Measurements from ENCODE around the gene HIBADH.

HIBADH gene

DNA sequence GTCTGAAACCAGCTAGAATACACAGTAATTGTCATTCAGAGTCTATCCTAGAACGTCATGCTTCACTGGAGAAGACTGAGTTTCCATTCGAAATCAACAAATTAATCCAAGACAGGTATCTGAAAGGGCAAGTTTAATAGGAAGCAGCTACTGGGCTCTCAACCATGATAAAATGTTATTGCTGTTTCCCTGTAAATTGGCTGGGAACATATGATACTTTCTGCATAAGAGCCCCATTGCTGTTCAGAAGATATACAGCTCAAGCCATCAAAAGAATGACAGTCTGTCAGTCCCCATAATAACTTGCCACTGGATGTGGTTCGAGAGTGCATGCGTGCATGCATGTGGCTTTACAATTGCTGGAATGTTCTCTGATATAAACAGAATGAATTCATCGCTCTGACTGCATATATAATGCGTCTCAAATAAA lies 129.0 kb downstream of the HIBADH start:
- Histone ChIP-seq H3K27ac (no peak overlapping the region), H3K27me3 (ENCODE audit: insufficient read depth, low read depth, severe bottlenecking) (no peaks in the 10 kb centered on the region), H3K36me3 (no peaks in the 10 kb centered on the region), H3K4me3 (ENCODE audit: low read depth, low read length) (no peak overlapping the region), H3K9me3 (ENCODE audit: severe bottlenecking) (no peaks in the 10 kb centered on the region)
- TF ChIP-seq, protein P1, sequence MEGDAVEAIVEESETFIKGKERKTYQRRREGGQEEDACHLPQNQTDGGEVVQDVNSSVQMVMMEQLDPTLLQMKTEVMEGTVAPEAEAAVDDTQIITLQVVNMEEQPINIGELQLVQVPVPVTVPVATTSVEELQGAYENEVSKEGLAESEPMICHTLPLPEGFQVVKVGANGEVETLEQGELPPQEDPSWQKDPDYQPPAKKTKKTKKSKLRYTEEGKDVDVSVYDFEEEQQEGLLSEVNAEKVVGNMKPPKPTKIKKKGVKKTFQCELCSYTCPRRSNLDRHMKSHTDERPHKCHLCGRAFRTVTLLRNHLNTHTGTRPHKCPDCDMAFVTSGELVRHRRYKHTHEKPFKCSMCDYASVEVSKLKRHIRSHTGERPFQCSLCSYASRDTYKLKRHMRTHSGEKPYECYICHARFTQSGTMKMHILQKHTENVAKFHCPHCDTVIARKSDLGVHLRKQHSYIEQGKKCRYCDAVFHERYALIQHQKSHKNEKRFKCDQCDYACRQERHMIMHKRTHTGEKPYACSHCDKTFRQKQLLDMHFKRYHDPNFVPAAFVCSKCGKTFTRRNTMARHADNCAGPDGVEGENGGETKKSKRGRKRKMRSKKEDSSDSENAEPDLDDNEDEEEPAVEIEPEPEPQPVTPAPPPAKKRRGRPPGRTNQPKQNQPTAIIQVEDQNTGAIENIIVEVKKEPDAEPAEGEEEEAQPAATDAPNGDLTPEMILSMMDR (IDR thresholded peaks at IDR 0.05; ENCODE audit: low read depth, low read length), result no peak
- no peak for DNase-seq

DNA sequence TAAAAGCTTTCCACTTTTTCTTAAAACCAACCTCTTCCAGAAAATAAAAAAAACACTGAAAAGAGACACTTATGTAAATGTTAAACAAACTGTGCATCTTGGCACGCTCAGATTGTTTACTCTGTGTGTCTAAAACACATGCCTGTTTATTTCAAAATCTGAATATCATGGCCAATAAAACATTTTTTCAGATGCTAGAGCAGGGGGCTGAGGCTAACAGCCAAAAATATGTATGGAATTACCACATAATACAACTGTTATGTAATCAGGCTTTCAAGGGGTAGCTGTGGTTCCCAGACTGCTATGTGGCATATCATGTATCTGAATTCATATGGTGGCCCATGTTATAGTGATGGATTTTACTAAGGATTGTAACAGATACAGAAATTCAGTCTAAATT lies 130.4 kb downstream of the HIBADH start:
- Histone ChIP-seq H3K27me3 (ENCODE audit: insufficient read depth, low read depth, severe bottlenecking) (no peaks in the 10 kb centered on the region), H3K4me3 (ENCODE audit: low read depth, low read length) (no peak overlapping the region), H3K36me3 (no peaks in the 10 kb centered on the region), H3K9me3 (ENCODE audit: severe bottlenecking) (no peaks in the 10 kb centered on the region), H3K27ac (no peak overlapping the region)
- TF ChIP-seq, protein P1 (IDR thresholded peaks at IDR 0.05; ENCODE audit: low read depth, low read length), result no peak
- no peak for DNase-seq

DNA sequence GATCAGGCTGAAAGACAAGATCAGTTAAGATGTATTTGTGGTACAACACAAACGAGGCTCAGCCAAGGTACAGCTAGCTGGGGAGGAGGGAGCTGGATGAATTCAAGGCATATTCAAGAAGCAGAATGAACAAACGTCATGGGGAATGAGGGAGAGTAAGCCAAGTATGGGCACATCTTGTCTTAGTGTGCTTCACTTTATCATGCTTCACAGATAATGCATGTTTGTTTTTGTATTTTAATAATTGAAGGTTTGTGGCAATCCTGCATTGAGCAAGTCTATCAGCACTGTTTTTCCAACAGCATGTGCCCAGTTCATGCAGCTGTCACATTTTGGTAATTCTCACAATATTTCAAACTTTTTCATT lies 135.4 kb downstream of the HIBADH start:
- Histone ChIP-seq H3K27ac (no peak overlapping the region), H3K36me3 (no peaks in the 10 kb centered on the region), H3K9me3 (ENCODE audit: severe bottlenecking) (no peaks in the 10 kb centered on the region), H3K27me3 (ENCODE audit: insufficient read depth, low read depth, severe bottlenecking) (no peaks in the 10 kb centered on the region), H3K4me3 (ENCODE audit: low read depth, low read length) (no peak overlapping the region)
- TF ChIP-seq, protein P1 (IDR thresholded peaks at IDR 0.05; ENCODE audit: low read depth, low read length), result no peak
- DNase-seq, result no peak

DNA sequence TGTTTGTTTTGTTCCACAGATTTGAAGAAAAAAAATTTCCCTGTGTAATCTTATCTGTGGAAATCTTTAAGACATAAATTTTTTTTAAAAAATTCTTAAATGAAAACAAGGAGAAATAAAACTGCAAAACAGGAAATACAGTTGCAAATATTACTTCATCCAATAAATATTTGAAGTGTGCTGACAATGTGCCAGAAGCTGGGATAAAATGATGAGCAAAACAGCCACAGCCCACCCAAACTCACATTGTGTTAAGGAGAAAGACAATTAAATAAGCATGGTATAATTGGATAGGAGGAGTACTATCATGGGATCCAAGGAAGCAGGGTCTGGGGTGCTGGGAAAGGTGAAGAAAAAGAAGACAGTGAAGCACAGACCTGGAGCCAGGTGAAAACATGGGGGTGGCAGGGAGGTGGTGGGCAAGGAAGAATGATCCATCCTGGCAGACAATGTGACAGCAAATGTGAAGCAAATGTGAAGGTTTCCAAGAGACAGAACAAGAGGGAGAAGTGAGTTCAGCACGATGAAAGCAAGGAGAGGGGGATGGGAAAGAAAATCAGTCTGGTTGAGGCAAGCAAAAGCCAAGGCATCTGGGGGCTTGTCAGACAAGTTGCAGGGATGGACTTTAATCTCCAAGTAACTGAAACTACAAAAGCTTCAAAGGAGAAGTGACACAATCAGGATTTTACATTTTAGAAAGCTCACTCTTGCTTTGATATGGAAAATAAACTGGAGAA lies 135.9 kb downstream of the HIBADH start:
- no peak for DNase-seq
- no peaks in the 10 kb centered on the region for H3K36me3 ChIP-seq
- H3K4me3 ChIP-seq (ENCODE audit: low read depth, low read length), result no peak overlapping the region
- no peaks in the 10 kb centered on the region for H3K27me3 ChIP-seq (ENCODE audit: insufficient read depth, low read depth, severe bottlenecking)
- H3K9me3 ChIP-seq (ENCODE audit: severe bottlenecking), result no peaks in the 10 kb centered on the region
- TF ChIP-seq, protein P1 (IDR thresholded peaks at IDR 0.05; ENCODE audit: low read depth, low read length), result no peak
- H3K27ac ChIP-seq, result no peak overlapping the region

DNA sequence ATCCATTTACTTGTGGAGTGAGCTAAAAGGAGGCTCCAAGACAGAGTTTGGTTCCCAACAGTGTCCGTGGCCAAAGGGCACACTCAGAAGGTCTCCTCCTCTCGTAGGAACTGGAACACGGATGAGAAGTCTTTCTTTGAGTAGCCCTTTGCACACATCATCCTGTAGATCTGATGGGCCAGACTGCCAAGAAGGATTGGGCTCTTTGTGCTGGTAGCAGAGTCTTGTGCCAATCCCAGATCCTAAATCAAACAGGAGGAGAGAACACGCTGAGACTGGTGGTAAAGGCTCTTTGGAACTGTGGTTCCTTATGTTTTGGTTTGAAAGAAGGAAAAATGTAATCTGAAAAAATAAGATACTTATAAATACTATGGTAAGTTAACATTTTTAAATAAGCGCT lies 136.6 kb downstream of the HIBADH start:
- Histone ChIP-seq H3K4me3 (ENCODE audit: low read depth, low read length) (no peak overlapping the region), H3K27ac (no peak overlapping the region), H3K9me3 (ENCODE audit: severe bottlenecking) (no peaks in the 10 kb centered on the region), H3K36me3 (no peaks in the 10 kb centered on the region), H3K27me3 (ENCODE audit: insufficient read depth, low read depth, severe bottlenecking) (no peaks in the 10 kb centered on the region)
- no peak for DNase-seq
- TF ChIP-seq, protein P1 (IDR thresholded peaks at IDR 0.05; ENCODE audit: low read depth, low read length), result no peak

DNA sequence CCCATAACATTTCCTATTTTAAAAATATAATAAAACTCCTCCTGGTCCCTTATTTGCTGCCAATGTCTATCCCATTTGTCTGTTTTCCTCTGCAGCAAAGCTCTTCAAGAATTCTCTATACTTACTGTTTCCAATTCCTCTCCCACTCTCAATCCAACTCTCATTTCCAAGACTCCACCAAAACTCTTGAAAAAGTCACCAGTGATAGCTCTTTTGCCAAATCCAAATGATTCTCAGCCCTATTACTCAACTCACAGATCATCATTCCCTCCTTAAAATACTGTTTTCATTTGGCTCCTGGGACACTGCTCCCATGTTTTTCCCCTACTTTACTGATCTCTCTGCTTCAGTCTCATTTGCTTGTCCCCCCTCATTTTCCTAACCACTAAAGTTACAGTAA lies 139.4 kb downstream of the HIBADH start:
- no peaks in the 10 kb centered on the region for H3K27me3 ChIP-seq (ENCODE audit: insufficient read depth, low read depth, severe bottlenecking)
- no peak overlapping the region for H3K27ac ChIP-seq
- no peak for DNase-seq
- H3K4me3 ChIP-seq (ENCODE audit: low read depth, low read length), result no peak overlapping the region
- H3K9me3 ChIP-seq (ENCODE audit: severe bottlenecking), result no peaks in the 10 kb centered on the region
- TF ChIP-seq, protein P1 (IDR thresholded peaks at IDR 0.05; ENCODE audit: low read depth, low read length), result no peak
- H3K36me3 ChIP-seq, result no peaks in the 10 kb centered on the region

Measured in WERI-Rb-1 (cell line).